ENCODE results near the gene SERGEF. TPM values are rescaled to one million over a fixed set of nuclear protein-coding genes. Genes with fewer than 3 reads are reported as not detected.

The SERGEF gene
- total and polyA plus RNA-seq, 4 donors: 12.0 to 17.9 (median 13.4) TPM

GRCh38 chr11:18054511-18055103, 41.8 kb upstream of the SERGEF start (continued):
- TF ChIP-seq REST (IDR thresholded peaks at IDR 0.05): no peak
- no peak for TF ChIP-seq HNF4G (IDR thresholded peaks at IDR 0.05)
- TF ChIP-seq YY1 (IDR thresholded peaks at IDR 0.05): no peak
- TF ChIP-seq ATF3 (IDR thresholded peaks at IDR 0.05): no peak
- no peak for TF ChIP-seq RAD21 (IDR thresholded peaks at IDR 0.05)
- TF ChIP-seq GABPA (IDR thresholded peaks at IDR 0.05 in 1 of 2, conservative IDR thresholded peaks at IDR 0.05 in 1 of 2): no peak
- TF ChIP-seq HNF4A (conservative IDR thresholded peaks at IDR 0.05): no peak

- Histone ChIP-seq H3K36me3 (ENCODE audit: control insufficient read depth in 4 of 4, insufficient read depth in 3 of 4, low read depth in 1 of 4, low read length in 3 of 4) (no peaks in the 10 kb centered on the region), H3K4me3 (ENCODE audit: low read depth in 1 of 3, low read length in 3 of 3) (no peak overlapping the region), H3K4me1 (ENCODE audit: control insufficient read depth in 4 of 4, insufficient read depth in 4 of 4, low read length in 3 of 4) (peaks cover 0 to 4% (median 2%) of the 10 kb centered on the region in 4 donors), H3K9ac (ENCODE audit: low read depth in 1 of 2, low read length in 2 of 2) (no peak overlapping the region), H3K27ac (ENCODE audit: low read depth in 1 of 2, low read length in 2 of 2) (no peak overlapping the region), H3K9me3 (ENCODE audit: control insufficient read depth in 4 of 4, low read length in 3 of 4) (peaks cover 0 to 1% (median 0%) of the 10 kb centered on the region in 4 donors), H3K27me3 (ENCODE audit: control insufficient read depth in 4 of 4, insufficient read depth in 4 of 4, low read length in 3 of 4) (peaks cover 0 to 3% (median 0%) of the 10 kb centered on the region in 4 donors)
- DNase-seq (ENCODE audit: low spot score): no peak
- 67% methylated on average over 2 of the region's 2 CpGs for WGBS
- TF ChIP-seq MAX (IDR thresholded peaks at IDR 0.05) (no peak), SP1 (IDR thresholded peaks at IDR 0.05) (no peak), NR2F2 (IDR thresholded peaks at IDR 0.05) (no peak), CTCF (IDR thresholded peaks at IDR 0.05; ENCODE audit: low read depth, low read length, missing input control) (no peak)
These were observed 38.0 kb upstream of the SERGEF start for GRCh38 chr11:18050848-18051247.

GRCh38 chr11:18046116-18046777, 33.4 kb upstream of the SERGEF start, which contains the start of gene TPH1:
Gene TPH1 (minus strand): TSS chr11:18046269. CDS start chr11:18040762, 5,507 bp downstream.
- DNase-seq (ENCODE audit: low spot score): no peak
- peaks cover 0 to 3% (median 0%) of the 10 kb centered on the region in 4 donors for H3K27me3 ChIP-seq (ENCODE audit: control insufficient read depth in 4 of 4, insufficient read depth in 4 of 4, low read length in 3 of 4)
- no peak within 1 kb of the TSS for H3K27ac ChIP-seq (ENCODE audit: low read depth in 1 of 2, low read length in 2 of 2)
- TF ChIP-seq ATF3 (IDR thresholded peaks at IDR 0.05) (no peak), CTCF (IDR thresholded peaks at IDR 0.05; ENCODE audit: low read depth, low read length, missing input control) (no peak), SP1 (IDR thresholded peaks at IDR 0.05) (no peak)
- WGBS: 13% methylated on average over 36 of the region's 36 CpGs
- H3K36me3 ChIP-seq (ENCODE audit: control insufficient read depth in 4 of 4, insufficient read depth in 3 of 4, low read depth in 1 of 4, low read length in 3 of 4): no peaks in the 10 kb centered on the region
- H3K4me1 ChIP-seq (ENCODE audit: control insufficient read depth in 4 of 4, insufficient read depth in 4 of 4, low read length in 3 of 4): peaks cover 0 to 4% (median 2%) of the 10 kb centered on the region in 4 donors
- H3K9ac ChIP-seq (ENCODE audit: low read depth in 1 of 2, low read length in 2 of 2): no peak within 1 kb of the TSS
- peak within 1 kb of the TSS in 1 of 3 donors; percentile 13 for H3K4me3 ChIP-seq (ENCODE audit: low read depth in 1 of 3, low read length in 3 of 3)
- peaks cover 0 to 1% (median 0%) of the 10 kb centered on the region in 4 donors for H3K9me3 ChIP-seq (ENCODE audit: control insufficient read depth in 4 of 4, low read length in 3 of 4)
